GM18505 (cell line): ENCODE results near the gene GHDC.
"Not testable (repeated sequence)": the region's sequence is repeated elsewhere in the genome, so short reads cannot be mapped to it uniquely, and the experiment has no call there.

Source experiments
- ATAC-seq: cut with Tn5 transposase; IDR thresholded peaks from one replicate; pipeline ENCODE4 v1.9.1; 2021; ENCODE audit not compliant: unreplicated experiment
- POLR2A ChIP-seq: IDR thresholded peaks from 4 replicates; pipeline ENCODE4 v1.6.1; 2011; ENCODE audit warnings: borderline replicate concordance; ENCODE audit not compliant: insufficient read depth, insufficient read length; ENCODE audit errors: extremely low read depth

The GHDC gene

GRCh38 chr17:42221886-42222745 is 27.8 kb upstream of the GHDC start:
- TF ChIP-seq POLR2A: no peak
- no peak for ATAC-seq

- ATAC-seq: not testable (repeated sequence)
Observed at GRCh38 chr17:42219280-42219679, 25.0 kb upstream of the GHDC start.

GRCh38 chr17:42214156-42214555 is 19.9 kb upstream of the GHDC start:
- ATAC-seq: no peak
- TF ChIP-seq POLR2A: no peak

- TF ChIP-seq POLR2A: no peak
- ATAC-seq: no peak
Observed at GRCh38 chr17:42212382-42212781, 18.1 kb upstream of the GHDC start.

GRCh38 chr17:42211921-42212341 is 17.6 kb upstream of the GHDC start:
- ATAC-seq: not testable (repeated sequence)

GRCh38 chr17:42210046-42210445 is 15.8 kb upstream of the GHDC start:
- TF ChIP-seq POLR2A: no peak
- ATAC-seq: no peak

GRCh38 chr17:42206153-42206612 is 11.9 kb upstream of the GHDC start:
- ATAC-seq: not testable (repeated sequence)

- ATAC-seq: no peak
- TF ChIP-seq POLR2A: no peak
Observed at GRCh38 chr17:42203354-42203753, 9.1 kb upstream of the GHDC start.

- no peak for ATAC-seq
- TF ChIP-seq POLR2A: no peak
Observed at GRCh38 chr17:42202696-42203095, 8.4 kb upstream of the GHDC start.

- ATAC-seq: no peak
Observed at GRCh38 chr17:42202159-42202558, 7.9 kb upstream of the GHDC start.

GRCh38 chr17:42201458-42201772 is 7.1 kb upstream of the GHDC start:
- no peak for TF ChIP-seq POLR2A
- ATAC-seq: no peak

More at GRCh38 chr17:42202159-42202558, 7.9 kb upstream of the GHDC start:
- TF ChIP-seq POLR2A: no peak

- ATAC-seq: no peak
- TF ChIP-seq POLR2A: no peak
Observed at GRCh38 chr17:42200706-42201457, 6.6 kb upstream of the GHDC start.

- ATAC-seq: no peak
- TF ChIP-seq POLR2A: no peak
Observed at GRCh38 chr17:42199416-42200011, 5.2 kb upstream of the GHDC start.

- no peak for TF ChIP-seq POLR2A
- no peak for ATAC-seq
Observed at GRCh38 chr17:42198897-42199296, 4.6 kb upstream of the GHDC start.
